Stimulated activated naive CD4-positive, alpha-beta T cell treated with Interleukin-2 at 50 U/mL for 16 hours (primary cell): Measurements from ENCODE around the gene ARHGAP28.
"Not testable (repeated sequence)": the region's sequence is repeated elsewhere in the genome, so short reads cannot be mapped to it uniquely, and the experiment has no call there.

Experiments
- DNase-seq: peaks from one replicate; lab custom pipeline; 2025; lab: John Stamatoyannopoulos, UW

ARHGAP28 gene

DNA sequence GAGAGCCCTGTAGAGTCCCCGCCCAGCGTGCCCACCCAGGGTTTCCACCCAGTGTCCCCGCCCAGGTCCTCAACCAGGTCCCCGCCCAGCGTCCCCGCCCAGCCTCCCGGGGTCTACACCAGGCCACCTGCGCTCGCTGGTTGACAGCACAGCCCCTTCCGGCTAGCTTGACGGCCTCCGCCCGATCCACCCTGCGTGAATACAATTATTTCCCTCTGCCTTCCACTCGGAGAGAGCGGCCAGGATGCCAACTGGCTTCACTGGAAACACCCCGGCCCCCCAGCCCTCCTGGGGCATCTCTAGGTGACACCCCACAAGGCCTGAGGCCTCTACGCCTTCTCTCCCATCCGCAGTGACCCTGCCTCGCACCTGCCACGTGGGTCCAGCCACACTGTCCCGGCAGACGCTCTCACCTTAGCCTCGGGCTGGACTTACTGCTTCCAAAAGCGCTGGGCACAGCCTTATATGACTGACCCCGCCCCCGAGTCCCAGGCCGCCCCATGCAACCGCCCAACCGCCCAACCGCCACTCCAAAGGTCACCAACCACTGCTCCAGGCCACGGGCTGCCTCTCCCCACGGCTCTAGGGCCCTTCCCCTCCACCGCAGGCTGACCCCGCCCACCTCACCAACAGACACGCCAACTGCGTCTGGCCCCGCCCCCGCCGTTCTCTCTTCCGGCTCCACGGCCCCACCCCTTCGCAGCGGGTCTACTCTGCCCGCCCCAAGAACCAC is 200.0 kb downstream of the ARHGAP28 start:
- DNase-seq: no peak

DNA sequence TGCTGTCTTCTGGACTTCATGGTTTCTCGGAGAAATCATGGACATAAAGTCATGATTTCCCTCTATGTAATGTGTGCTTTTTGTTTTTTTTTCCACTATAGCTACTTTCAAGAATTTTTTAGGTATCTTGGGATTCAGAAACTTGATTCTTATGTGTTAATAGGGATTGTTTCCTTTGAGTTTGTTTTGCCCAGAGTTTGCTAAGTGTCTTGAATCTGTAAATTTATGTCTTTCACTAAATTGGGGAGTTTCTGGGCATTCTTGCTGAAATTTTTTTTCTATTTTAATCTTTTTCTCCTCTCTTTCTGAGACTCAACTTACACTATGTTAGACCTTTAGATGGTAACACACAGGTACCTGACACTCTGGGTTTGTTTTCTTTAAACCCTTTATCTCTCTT is 205.3 kb downstream of the ARHGAP28 start:
- no peak for DNase-seq

DNA sequence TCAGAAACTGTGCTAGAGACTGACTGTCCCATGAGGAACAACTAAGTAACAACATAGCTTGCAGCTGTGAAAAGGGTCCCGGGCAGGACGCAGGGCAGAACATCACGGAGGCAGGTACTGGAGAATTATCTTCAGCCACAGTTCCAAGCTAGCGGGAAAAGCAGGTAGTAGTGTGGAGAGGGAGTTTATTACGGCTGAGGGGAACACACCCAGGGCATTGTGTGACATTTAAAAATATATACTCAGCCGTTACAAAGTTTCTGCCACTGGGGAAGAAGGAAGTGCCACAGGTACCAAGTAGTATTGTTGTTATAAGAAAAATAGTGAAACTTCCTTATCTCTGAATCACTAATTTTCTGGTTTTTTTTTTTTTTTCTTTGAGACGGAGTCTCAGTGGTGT is 208.5 kb downstream of the ARHGAP28 start:
- DNase-seq: no peak

DNA sequence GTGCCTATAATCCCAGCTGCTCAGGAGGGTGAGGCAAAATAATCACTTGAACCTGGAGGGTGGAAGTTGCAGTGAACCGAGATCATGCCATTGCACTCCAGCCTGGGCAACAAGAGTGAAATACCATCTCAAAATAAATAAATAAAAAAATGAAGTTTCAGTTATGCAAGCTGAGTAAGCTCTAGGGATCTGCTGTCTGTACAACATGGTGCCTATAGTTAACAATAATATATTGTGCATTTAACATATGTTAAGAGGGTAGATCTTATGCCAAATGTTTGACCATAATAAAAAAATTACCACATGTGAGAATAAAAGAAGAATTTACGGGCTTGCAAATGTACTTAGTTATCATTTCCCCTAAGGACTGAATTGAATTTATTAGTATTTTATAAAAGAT is 208.9 kb downstream of the ARHGAP28 start:
- not testable (repeated sequence) for DNase-seq

DNA sequence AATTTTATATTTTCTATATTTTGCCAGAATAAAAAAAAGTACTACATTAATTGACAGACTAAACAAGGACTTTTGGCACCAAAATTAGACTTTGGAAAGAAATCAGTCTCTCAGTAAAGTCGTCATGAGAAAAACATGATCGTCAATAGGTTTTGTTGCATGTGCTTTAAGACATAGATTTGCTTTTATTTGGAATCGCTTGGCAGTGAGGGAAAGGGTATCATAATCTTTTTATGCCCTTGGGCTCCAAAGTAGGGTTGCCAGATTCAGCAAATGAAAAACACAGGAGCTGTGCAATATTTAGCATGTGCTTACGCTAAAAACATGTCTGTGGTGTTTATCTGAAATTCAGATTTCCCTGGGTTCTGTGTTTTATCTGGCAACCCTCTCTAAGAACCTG is 210.5 kb downstream of the ARHGAP28 start:
- DNase-seq: no peak

DNA sequence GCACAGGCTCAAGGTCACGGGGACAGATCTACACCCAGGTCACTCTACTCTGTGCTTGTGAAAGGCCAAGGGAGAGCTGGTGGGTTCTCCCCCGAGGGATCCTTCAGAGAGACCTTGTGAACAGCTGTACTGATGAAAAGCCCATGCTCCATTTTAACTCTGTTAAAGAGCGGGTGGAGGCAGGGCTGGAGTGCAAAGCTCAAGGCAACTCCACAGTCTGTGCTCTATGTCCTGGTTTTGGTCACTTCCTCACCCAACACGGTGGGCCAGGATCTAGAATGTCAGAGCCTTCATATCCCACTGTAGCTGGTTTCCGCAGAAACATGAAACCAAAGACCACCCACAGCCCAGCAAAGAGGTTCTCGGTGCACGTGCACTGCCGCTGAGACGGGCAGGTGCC is 210.9 kb downstream of the ARHGAP28 start:
- no peak for DNase-seq

DNA sequence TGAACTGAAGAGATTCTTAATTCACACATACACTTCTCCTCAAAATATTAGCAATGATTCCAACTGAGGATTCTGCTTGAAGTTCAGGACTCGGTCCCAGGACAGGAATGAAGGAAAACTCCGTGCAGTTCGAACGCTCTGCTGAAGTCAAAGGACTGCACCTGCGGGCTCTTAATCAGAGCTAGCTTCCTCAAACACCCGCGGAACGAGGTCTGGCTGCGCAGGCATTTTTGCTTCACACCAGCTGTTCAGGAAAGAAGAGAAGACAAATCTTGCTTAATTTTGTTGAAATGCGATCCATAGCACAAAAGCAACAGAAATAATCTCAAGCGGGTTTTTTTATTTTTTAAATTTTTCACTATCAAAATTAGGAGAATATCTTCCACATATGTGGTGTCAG is 212.5 kb downstream of the ARHGAP28 start:
- DNase-seq: no peak

DNA sequence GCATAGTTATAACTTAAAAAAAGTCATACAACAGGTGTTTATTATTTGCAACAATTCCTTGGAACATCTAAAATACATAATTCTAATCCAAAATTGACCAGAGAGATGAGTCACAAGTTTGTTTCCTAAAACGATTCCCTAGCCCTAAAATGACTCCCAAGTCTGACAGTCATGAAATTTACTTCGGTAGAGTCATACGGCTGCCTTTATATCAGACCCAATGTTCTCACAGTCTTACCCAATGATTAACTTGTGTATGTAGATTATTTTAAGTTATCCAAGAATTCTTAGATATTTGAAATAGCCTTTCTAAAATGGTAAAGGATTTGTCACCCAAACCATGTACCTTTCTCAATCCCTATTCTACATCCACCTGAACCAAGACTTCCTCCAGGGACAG is 213.2 kb downstream of the ARHGAP28 start:
- DNase-seq: no peak

DNA sequence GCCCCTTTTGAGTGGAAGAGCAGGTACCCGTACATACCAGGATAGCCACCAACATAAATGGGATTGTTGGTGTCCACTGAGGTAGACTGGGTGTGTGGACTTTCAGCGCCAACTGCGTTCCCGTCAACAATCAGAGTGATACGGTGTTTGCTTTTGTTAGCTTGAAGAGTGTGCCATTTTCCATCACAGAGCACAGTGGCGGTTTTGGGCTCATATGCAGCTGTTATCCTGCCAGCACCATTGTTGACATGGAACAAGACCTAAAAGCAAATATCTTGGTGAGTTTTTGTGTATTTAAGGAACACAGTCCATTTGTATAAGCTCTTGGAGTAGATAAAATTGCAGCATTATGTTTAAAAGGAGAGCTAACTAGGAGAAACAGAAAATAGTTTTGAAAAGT is 213.6 kb downstream of the ARHGAP28 start:
- no peak for DNase-seq

DNA sequence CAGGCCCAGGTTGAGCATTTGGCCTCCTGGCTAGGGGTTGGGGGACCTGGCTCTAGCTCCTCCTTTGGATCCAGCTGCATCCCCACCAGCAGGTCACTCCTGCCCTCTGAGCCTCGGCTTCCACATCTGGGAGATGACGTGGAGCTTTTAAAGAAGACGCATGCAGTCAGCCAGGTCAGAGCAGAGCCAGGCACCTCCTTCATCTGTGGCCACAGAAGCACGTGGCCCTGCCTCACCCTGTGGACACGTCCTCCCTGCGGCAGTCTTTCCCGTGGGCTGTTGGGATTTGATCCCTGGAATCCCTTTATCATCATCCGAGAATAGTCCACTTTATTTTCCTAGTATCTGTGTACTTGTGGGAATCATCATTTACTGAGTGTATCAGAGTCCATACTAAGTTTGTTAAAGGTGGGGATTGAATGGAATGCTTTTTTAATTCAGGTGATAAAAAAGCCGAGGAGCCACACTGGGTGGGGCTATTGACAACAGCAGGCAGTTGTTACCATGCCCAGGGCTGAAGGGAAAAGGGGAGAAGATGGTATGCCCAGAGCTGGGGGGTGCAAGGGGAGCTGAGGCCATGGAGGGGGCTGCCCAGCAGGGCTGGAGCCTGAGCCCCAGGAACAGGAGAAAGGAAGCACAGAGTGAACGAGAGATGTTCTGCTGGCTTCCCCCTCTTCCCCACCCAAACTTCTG is 218.0 kb downstream of the ARHGAP28 start:
- DNase-seq: no peak

DNA sequence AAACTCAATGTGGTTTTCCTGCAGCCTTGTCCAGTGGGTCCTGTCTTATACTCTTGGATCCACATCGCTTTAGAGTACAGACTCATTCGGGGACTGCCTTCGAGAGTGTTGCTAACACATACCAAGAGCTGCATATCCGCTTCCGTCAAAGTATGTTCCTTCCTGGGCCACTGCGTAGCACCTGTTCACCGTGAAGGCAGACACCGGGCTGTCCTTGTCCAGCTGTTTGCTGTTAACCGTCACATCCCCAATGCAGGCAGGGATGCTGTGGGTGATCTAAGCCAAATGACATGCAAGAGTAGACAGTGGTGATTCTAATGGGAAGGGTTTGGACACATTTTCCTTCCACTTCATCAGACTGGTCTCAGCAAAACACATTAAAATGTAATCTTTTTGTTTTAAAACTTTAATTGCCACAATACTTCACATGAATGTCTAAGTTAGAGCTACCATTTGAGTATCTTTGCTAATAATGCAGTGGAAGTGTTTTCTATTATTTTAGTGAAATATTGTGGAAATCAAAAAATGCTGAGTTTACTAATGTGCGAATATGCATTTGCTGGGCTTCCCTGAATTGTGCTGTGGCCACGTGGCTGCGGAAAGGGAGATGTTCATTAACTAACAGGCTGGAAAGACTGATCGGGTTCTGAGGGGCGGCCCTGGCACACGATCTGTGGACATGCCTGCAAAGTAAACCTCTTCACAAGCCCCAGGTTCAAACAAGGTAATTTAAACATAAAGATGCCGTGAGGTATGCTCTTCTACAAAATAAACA is 219.0 kb downstream of the ARHGAP28 start:
- DNase-seq: no peak

DNA sequence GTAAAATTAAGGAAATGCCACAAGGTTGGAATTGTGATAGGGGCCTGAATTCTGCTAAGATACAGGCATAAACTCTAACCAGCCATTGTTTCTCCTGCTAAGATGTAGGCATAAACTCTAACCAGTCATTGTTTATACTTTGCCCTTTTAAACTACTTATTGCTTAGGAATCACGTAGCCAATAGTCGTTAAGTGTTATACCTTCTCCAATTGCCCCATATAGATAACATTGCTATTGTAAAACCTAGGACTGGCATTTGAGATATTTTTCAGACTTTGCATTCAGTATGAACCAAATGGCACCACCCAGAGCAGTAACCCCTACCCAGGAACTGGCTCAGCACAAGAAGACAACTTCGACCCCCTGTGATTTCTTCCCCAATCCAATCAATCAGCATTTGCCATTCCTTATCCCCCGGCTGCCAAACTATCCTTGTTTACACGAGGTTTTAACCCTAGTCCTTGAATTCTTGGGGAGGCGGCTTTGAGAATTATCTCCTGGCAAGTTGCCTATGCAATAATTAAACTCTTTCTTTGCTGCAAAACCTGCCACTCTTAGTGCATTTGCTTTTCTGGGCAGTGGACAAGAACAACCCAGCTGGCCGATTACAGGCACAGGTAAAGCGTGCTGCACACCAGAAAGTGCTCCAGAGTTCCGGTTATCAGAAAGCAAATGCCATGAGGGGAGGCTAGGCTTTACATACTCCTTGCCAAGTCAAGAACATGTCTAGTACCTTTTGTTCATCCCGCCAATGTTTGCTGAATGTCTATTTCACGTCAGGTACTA is 220.5 kb downstream of the ARHGAP28 start:
- no peak for DNase-seq

DNA sequence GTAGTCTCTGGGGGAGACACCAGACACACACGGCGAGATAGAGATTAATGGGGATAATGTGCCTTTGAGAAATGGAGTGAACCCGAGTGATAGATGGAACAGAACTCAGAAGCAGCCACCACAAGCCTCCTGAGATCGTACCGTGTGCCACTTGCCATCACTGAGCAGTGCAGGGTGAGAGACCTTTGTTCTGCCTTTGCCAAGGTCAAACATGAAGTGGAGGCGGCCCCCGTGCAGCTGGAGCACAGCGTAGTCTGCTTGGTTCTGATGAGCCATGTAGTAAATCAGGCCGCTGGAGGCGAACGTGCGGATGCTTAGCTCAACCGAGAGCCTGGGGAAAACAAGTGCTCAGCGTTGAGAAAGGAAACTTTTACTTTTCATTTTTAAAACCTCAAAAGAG is 221.1 kb downstream of the ARHGAP28 start:
- no peak for DNase-seq

DNA sequence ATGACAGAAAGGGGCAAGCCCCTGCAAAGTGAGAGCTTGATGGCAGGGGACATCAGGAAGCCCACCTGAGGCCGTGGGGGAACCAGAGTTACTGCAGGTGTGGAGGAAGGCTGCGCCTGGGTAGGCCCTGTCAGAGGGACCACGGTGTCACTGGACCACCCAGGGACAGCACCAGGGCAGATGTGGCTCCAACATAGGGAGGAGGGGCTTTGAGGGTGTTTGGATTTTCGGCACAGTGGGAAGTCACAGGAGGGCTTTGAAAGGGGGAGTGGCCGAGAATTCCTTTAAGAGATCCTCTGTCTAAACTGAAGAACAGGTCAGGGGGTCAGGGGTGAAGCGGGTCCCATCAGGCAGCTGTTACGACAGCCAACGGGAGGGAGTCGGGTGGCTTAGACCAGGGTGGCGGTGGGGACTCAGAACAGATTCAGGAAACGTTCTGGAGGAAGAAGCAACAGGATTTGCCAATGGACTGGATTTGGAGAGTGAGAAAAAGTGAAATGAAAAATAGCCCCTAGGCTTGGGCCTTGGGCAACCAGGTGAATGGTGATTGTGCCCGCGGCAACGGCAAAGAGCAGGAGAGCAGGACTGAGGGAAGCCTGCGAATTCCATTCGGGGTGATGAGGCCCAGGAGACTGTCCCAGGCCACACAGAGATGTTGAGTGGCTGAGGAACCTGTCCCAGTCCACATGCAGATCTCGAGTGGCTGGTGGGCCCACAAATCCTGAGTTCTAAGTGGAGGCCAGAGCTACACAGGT is 222.0 kb downstream of the ARHGAP28 start:
- no peak for DNase-seq

DNA sequence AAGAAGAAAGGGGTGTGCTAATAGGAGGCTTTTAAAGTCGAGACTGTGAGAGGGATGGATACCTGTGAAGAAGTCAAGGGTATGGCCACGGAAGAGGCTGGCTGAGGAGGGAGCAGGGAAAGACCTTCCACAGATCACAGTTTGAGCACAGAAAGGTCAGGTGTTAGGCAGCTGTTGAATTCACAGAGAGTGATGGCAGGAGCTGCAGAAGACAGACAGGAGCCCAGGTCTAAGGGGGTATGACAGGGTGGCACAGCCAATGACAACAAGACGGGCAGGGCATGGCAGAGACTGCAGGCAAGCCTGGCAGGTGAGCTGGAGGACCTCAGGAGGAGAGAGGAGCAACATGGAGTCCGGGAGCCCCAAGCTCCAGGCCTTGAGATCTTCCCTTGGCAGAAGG is 225.0 kb downstream of the ARHGAP28 start:
- no peak for DNase-seq

DNA sequence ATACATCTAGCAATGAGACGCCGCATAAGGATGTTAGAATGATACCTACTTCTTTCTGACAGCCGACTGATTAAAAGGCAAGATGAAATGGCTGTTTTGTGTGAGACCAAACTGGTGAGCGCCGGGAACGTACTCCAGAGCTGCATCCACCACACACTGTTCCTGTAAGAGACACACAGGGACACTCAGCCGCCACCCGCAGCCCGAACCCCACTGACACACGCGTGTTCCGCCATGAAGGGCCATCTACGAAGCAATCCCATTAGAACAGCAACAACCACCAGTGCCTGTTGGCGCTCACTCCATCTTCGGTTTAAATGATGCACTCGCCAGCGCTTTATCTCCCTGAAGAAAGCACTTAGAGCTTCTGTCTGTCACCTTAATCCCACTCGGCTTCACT is 225.8 kb downstream of the ARHGAP28 start:
- no peak for DNase-seq

DNA sequence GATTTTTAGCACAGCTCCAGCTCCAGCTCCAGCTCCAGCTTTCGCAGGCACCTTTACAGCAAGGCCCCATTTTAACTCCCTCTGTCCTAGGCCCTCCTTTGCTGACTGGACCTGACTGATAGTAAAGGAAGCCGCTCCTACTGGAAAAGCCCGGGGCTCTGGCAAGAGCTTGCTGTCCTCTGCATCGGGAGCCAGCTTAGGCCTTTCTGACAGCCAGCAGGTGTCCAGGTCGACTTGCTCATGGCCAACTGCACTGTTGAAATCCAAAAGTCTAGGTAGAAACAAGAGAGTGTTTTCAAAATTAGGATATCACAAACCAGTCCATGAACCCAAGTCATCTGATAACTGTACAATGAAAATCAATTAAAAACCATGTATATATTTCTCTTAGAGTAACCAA is 227.0 kb downstream of the ARHGAP28 start:
- no peak for DNase-seq

DNA sequence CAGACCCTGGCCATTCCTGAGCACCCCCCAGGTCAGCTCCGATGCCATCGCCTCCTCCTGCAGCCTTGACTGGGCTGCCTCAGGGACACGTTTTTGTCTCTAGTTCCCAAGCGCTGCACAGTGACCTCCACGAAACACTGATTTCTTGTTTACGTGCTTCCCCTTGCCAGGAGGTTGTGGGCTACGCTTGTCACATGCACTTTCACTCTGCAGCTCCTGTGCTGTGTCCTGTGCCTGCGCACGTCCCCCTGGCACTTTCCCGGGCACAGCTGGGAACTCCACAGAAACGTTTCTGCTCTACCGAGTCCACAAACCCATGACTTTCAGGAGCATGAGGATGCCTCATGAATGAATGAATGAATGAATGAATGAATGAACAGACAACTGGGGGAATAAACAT is 227.5 kb downstream of the ARHGAP28 start:
- DNase-seq: no peak

DNA sequence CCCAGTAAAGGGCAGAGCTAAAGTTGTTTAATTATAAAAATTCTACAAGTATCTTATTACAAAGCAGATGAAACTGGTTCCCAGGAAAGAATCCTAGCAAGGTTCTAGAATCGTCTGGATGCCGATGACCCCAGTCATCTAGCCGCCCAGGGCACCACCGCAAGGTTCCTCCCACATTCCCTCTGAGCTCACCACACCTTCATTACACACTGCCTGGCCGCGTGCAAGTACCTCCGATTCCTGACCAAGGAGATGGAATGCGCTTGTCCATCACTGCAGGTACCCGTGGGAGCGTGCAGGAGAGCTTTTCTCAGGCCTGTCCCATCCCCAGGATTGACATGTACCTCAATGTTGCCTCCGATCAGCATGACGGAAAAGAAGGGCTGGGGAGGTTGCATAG is 229.6 kb downstream of the ARHGAP28 start:
- DNase-seq: no peak

DNA sequence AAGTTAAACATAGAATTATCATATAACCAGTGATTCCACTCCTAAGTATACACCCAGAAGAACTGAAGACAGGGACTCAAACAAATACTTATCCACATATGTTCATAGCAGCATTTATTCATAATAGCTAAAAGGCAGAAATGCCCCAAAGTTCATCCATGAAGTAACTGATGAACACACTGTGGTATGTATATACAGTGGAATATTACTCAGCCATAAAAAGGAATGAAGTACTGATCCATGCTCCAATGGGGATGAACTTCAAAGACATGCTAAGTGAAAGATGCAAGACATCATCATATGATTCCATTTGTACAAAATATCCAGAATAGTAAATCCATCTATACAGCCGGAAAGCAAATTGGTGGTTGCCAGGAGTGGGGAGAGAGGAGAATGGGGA is 230.6 kb downstream of the ARHGAP28 start:
- DNase-seq: no peak

DNA sequence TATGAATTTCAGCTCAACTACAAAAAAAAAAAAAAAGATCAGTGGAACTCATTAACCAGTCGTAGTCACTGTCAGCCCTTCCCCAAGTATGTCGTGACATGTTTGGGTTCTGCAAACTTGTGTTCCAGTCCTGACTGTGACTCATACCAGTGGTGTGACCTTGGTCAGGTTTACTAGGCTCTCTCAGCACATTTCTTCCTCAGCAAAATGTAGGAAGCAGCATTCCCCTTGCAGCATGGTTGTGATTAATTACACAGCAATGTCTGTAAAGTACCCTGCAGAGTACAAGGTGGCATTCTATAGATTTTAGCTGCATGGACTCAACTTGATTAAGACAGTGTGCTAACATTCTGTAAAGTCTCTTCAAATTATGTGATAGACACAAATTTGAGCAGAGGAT is 231.1 kb downstream of the ARHGAP28 start:
- DNase-seq: no peak

DNA sequence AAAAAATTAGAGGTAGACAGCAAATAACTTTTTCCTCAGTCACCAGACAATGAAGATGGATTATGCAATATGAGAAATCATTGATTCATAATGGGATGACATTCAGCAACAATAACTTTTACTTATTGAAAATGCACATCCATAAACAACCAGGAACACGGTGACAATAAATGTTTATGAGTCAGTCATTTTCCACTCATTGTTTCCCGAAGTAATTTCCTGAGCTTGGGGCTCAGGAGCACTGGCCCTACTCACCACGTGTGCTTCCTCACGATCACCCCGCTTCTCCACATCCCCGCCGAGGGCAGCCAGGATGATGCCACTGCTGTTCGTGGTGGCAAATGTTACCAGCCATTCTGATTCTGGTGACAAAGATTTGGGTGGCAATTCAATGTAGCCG is 231.8 kb downstream of the ARHGAP28 start:
- DNase-seq: no peak
